ENCODE measurements around the gene ZNF608.

Gene ZNF608

GRCh38 chr5:124755041-124755440 lies 8.6 kb upstream of the ZNF608 start:
- no peak for DNase-seq (ENCODE audit: low read depth in 2 of 2, low spot score in 1 of 2)

- no peak for DNase-seq (ENCODE audit: low read depth in 2 of 2, low spot score in 1 of 2)
These were observed 7.9 kb upstream of the ZNF608 start for GRCh38 chr5:124754206-124754927.

DNA sequence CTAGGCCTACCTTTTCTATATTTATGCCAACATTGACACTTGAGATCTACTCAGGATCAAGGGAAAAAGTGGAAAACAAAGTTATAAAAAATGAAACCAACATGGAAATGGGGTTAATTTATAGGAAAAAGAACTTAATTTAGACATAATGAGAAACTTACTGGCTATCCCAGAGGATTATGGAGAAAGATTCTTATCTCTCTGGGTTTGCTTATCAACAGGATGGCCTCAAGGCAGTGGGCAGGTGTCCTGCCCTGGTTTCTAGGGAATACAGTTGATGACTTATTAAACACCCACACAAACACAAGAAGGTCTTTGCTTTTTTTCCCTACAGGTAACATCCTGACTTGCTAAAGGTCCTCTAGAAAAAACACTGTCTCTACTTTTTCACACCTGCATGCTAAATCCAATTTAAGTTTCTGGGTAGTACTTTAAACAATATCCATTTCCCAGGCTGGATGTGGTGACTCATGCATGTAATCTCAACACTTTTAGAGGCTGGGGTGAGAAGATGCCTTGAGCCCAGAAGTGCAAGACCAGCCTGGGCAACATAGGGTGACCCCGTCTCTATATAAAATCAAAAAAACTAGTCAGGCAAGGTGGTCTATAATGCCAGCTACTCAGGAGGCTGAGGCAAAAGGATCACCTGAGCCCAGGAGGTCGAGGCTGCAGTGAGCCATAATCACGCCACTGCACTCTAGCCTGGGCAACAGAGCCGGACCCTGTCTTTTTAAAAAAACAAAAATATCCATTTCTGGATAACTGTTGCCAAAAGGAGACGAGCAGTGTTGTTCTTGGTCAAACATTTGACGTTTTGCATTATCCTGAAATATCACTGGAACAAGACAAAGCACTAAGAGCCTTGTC lies 6.6 kb upstream of the ZNF608 start:
- DNase-seq (ENCODE audit: low read depth in 2 of 2, low spot score in 1 of 2), result no peak

DNA sequence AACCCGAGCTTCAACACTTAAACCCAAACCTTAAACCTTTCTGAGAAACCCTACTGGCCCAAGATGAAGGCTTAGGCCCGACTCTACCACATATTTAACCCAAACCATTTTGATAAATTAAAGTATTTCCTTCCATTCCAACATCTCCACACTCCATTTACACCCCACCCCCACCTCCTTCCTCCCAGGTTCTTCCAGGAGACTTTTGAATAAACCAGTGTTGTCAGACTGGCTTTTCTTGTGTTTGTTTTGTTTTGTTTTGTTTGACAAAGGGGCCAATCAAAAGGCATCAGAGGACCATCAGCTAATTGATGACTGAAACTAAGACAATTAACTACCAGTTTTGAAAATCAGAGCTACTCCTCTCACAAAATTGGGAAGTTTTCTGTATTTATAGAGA lies 4.6 kb upstream of the ZNF608 start:
- DNase-seq (ENCODE audit: low read depth in 2 of 2, low spot score in 1 of 2), result no peak

GRCh38 chr5:124748687-124749594 lies 2.5 kb upstream of the ZNF608 start:
- DNase-seq (ENCODE audit: low read depth in 2 of 2, low spot score in 1 of 2), result no peak

GRCh38 chr5:124747791-124748686 lies 1.6 kb upstream of the ZNF608 start:
- no peak for DNase-seq (ENCODE audit: low read depth in 2 of 2, low spot score in 1 of 2)

DNA sequence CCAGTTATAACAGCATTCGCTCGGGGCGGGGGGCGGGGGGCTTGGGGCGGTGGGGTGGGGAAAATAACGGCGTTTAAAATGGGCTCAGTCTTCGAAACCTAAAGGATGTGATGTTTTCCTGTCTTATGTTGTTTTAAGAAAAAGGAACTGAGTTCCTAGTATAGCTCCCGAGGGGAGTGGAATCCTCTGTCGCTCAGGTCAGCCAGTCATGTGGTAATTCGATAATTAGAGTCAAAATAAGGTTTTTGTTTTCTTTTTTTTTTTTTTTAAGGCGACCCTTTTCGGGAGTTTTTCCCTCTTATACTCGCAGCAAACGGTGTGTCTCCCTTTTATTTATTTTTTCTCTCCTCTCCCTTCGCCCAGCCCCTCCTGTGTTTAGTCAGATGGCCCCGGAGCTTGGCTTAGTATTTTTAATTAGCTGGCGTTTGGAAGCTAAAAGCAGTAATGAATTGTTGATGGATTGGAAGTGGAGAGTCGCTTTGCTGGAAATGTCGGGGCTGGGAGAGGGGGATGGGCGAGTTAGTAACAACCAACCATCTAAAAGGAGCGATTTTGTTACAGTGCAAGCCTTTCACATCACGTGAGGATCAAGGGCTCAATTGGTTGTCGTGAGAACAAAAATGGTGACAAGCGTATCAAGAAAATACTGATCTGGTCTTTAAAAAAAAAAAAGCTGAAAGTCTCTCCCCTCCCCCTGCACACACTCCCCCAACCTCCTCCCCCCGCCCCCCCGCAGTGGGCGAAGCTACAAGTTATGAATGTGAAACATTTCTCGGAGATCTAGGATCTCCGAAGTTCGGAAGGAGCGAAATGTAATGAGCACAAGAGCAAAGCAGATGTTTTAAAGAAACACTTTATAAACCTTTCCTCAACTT lies 714 bp upstream of the ZNF608 start:
- no peak for DNase-seq (ENCODE audit: low read depth in 2 of 2, low spot score in 1 of 2)

DNA sequence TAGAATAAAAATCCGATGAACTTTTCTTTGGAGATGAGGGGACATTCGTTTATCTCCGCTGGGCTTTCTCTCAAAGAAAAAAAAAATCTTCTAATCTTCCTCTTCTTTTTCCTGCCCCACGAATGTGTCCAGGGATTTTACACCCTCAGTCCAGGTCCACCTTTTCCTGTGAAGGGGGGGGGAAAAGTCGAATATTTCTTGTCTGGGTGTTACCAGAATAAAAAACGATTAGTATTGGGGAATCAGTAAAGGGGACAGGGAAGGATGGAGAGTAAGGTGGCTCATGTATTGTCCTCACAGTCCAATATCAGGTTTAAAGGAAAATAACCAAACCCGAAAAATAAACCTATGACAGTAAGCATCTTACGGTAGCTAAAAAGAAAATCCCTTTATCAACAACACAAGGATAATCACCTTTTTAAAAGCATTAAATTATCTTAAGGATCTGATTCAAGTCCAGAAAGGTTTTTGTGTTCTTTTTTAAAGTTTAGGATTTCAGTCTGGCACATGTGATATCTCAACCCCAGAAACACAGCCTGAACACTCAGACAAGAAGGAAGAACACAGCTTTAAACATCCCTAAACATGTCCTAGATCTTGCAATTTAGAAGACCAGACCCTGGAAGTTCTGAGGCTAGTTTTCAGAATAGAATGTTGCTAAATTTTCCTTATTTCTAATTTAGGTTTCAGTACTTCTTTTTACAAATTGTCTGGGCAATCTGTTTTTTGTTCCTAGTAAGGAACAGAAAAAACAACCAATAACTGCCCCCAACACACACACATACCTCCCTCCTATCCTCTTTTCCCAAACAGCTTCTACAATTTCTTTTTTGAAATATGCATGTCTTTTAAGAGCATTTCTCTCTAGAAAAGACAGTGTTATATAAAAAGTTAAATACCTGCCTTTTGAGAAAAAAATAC lies 1.2 kb downstream of the ZNF608 start:
- DNase-seq (ENCODE audit: low read depth in 2 of 2, low spot score in 1 of 2), result no peak

DNA sequence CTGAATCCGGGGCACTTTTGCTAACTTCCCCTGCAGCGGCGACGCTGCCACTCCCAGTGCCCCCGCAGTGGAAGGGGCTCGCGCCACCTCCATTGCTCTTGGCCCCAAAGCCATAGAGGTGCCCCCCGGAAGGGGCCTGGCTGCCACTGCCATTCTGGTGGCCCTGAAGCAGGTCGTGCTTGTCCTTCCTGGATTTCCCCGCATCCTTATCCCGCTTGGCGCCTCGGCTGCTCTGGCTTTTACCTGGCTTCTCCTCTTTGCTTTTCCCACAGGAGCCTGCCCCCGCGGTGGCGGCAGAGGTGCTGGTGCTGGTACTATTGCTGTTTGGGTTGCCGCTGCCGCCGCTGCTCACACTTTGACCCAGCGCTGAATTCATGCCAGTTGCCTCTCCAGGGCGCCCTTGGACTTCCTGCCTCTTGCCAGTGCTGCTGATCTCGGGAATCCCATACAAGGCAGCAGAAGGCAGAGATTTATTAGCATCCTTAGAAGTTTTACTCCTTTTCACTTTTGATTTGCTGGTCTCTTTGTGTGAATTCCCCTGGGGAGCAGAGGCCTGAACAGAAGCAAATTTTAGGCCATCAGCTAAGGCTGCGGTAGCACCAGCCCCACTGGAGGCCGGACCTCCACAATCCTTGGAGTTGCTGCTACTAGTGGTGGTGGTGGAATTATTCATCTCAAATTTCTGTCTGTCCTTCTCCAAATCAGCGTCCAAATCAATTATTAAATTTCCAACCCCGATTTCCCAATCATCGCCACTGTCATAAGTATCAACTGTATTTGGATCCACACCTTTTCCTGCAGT lies 2.1 kb downstream of the ZNF608 start:
- DNase-seq (ENCODE audit: low read depth in 2 of 2, low spot score in 1 of 2), result no peak

GRCh38 chr5:124743602-124744169 lies 2.8 kb downstream of the ZNF608 start:
- DNase-seq (ENCODE audit: low read depth in 2 of 2, low spot score in 1 of 2), result no peak

DNA sequence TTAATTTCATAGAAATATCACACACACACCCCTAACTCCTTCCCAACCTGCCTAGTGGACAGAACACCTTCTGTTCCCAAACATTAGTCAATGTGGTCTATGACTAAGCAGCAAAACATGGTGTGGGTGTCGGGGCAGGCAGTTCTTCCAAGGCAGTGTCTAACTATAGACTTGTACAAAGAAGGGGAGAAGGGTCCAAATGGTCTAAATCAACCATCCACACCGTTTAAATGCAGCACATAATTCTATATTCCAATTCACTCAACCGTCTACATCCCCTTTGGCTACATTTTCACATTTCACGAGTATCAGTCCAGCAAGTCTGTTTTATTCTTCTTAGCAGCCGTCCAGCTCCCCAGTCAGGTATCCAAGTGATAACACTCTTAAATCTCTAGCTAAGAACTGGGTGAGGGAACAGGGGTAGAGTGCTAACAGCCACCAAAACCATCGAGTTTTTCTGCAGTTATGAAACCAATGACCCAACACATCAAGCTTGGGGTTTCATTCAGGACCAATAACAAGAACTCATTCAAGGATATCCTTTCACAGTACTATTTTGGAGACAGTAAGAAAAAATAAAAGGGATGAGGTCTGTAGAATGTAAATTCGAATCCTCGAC lies 3.3 kb downstream of the ZNF608 start:
- DNase-seq (ENCODE audit: low read depth in 2 of 2, low spot score in 1 of 2), result no peak

DNA sequence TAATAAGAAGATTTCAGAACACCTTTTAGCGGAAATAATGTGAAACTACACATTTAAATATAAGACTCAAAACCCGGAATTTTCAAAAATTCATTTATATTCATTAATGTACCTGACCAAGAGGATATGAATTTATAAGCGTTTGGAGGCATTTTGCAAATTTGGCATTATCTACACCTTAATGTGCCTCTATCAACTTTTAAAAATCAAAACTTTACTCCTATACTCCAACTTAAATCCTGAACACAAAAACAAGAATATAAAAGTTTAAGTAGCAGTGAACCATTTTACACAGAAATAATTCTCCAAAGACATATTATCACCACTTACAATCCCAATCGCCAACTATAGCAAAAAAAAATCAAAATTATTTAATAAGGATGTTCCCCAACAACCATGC lies 3.9 kb downstream of the ZNF608 start:
- DNase-seq (ENCODE audit: low read depth in 2 of 2, low spot score in 1 of 2), result no peak

- DNase-seq (ENCODE audit: low read depth in 2 of 2, low spot score in 1 of 2), result no peak
These were observed 4.5 kb downstream of the ZNF608 start for GRCh38 chr5:124741711-124742496.

- DNase-seq (ENCODE audit: low read depth in 2 of 2, low spot score in 1 of 2), result no peak
These were observed 5.4 kb downstream of the ZNF608 start for GRCh38 chr5:124740991-124741583.

GRCh38 chr5:124740071-124740470 lies 6.4 kb downstream of the ZNF608 start:
- no peak for DNase-seq (ENCODE audit: low read depth in 2 of 2, low spot score in 1 of 2)

DNA sequence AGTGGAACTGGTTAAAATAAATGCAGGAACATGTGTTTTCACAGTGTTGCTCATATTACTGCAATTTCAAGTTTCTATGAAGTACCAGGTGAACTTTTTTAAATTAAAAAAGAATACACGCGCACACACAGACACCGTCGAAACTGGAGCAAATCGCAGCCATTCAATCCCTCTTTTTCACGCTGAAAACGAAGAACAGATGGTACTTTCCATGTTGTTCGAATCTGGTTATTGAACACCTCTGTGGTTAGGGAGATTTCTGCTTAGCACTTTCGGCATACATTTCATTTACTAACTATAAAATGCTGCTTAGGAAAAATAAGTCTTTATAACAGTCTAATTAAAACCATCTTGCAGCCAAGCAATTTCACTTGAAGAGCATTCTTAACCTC lies 6.8 kb downstream of the ZNF608 start:
- no peak for DNase-seq (ENCODE audit: low read depth in 2 of 2, low spot score in 1 of 2)
